GM04503 (cell line): ENCODE data around the gene CHST11.

ENCODE experiments used
- DNase-seq: peaks from one replicate; pipeline ENCODE4 v3.0.0-alpha.2; 2012; ENCODE audit warnings: low read depth

CHST11 gene

DNA sequence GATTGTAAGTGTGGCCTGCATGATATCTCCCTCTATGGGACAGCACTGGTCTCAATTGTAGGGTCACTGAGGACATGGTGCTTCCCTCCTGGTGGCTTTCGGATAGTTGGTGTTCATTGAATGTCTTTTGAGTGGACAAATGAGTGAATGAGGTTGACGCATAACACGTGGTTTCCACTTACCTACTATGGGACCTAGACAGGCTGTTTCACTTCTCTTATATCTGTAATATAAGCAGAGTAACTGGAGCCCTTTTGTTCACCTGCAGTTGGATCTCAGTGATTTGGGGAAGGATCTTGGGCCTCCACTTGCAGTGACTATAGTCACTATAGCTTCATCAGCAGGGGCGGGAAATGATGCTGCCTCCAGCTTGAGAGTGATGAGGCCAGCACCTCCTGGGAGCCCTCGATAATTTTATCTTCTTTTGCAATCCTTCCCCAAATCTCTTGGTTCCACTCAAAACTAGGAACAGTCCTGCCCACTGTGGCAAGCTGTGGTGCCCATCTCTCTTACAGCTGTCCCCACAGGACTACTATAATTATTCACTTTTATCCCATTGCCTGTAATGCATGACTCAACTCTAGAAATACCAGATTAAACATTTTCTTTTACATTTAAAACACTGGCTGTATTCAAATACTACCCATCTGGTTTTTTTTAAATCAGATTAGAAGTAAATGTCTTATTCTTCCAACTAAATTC is 242.9 kb downstream of the CHST11 start:
- DNase-seq: no peak

DNA sequence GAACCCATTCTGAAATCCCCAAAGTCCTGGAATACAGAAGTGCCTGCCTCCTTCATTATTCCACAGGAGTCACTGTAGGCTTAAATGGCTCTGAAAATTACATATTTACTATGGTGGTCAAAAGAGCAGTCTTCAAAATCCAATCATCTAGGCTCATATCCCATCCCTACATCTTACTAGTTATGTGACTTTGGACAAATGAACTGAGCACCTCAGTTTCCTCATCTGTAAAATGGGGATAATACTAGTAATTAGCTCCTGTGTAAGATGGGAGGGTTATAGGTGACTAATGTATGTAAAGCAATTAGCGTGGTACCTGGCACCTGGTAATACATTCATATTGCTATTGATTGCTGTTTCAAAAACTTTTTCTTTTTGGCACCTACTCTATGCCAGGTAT is 243.6 kb downstream of the CHST11 start:
- DNase-seq: no peak

DNA sequence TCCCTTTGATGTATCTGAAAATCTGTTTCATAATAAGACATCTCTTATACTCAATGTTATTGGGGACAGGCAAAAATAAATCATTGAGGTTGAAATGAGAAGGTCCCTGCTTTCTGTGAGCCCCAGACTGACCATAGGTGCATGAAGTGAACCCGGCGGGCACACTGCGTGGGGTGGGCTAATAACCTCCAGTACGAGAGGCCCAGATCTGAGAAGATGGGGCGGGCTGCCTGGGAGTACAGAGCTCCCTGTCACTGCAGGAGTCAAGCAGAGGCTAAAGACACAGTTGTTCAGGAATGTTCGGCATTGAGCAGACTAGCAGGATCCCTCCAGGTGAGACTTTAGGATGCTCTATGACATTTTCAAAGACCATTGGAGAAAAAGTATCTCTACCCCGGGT is 244.6 kb downstream of the CHST11 start:
- no peak for DNase-seq

DNA sequence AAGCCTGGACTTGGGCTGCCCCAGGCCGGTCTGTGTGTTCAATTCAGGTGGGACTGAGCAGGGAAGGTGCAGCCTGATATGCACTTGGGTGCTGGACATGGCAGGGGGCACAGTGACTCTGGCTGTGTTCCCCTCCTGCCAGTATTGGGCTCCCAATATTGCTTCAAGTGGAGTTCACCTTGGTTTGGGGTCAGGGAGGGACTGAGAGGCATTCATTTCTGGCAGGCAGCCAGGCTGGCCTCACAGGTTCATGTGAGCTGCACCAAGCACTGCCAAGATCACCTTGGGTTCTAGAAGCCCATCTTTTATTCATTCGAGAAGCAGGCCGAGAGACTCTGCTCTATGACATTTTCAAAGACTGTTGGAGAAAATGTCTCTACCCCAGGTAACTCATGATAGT is 245.0 kb downstream of the CHST11 start:
- DNase-seq: no peak

DNA sequence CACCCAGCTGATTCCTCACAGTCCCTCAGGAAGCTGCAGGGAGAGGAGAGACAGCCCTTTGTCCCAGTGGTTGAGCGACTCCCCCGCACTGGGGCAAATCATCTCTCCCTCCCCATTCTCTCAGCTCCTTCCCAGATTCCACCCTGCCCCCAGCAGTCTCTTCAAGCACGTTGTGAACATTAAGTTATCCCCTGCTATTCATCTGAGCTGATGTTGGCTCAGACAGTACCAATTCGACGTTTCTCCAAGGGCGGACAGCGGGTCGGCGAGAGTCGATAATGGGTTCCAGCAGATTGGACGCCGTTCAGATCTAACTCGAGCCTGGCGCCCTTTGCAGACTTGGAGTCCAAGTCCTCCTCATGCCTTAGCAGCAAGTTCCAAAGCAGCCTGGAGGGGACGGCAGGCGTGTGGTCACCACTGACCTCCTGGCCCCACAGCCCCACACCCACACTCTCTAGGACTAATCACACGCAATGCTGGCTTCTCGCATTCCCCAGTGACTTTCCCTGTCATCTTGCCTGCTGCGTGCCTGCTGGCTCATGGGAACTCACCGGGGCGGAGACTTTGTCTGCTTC is 245.9 kb downstream of the CHST11 start:
- peak; percentile 85 for DNase-seq

DNA sequence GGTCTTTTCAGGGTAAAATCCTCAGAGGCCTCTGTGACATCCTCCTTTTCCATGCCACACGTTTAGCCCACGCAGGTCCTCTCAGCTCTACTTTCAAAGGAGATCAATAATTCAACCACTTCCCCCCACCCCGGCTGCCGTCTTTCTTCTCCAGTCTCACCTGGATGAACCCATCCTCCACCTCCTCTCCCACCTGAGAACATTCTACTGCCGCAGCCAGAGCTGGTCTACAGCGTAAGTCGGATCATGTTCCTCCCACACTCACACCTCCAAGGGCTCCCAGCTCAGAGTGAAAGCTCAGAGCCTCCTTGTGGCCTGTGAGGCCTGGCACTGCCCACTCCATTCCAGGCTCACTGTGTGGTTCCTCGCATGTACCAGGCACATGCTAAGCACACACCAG is 246.6 kb downstream of the CHST11 start:
- no peak for DNase-seq

DNA sequence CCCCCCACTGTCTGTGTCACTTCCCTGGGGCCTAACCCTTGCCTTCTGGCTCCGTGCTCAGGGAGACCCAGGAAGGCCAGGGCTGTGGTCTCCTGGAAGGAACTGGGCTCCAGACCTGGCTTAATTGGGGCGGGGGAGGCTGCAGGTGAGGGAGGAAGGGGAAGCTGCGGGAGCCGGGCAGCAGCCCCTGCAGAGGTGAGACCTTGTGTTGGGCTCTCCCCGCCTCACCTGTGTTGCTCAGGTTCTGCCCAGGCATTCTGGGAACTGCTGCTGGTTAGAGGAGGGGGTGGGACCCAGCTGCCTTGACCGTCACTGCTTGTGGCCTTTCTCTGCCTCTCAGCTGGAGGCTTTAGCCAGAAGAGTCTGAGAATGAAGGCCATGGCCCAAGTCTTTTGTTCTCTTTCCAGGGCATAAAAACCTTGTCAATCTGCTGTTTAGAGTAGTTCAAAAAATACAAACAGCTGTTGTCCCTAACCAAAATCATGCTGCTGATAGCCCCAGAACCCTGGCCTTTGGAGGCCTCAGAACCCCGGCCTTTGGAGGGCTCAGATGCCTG is 247.6 kb downstream of the CHST11 start:
- DNase-seq: no peak

DNA sequence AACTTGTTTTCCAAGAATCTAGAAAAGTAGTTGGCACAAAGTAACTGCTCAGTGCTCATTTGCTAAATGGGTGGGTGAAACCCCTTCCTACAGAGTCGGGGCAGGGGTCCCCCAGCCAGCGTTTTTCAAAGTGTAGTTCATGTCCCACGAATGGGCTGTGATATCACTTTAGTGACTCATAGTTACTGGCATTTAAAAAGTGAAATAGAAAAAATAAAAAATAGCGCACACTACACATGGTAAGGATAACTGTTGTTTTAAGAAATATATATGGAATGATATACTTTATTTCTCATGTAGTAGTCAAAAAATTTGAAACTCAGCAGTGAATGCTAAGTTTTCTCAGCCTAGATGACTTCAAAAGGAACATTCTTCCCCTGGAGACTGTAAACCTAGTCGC is 250.4 kb downstream of the CHST11 start:
- no peak for DNase-seq

DNA sequence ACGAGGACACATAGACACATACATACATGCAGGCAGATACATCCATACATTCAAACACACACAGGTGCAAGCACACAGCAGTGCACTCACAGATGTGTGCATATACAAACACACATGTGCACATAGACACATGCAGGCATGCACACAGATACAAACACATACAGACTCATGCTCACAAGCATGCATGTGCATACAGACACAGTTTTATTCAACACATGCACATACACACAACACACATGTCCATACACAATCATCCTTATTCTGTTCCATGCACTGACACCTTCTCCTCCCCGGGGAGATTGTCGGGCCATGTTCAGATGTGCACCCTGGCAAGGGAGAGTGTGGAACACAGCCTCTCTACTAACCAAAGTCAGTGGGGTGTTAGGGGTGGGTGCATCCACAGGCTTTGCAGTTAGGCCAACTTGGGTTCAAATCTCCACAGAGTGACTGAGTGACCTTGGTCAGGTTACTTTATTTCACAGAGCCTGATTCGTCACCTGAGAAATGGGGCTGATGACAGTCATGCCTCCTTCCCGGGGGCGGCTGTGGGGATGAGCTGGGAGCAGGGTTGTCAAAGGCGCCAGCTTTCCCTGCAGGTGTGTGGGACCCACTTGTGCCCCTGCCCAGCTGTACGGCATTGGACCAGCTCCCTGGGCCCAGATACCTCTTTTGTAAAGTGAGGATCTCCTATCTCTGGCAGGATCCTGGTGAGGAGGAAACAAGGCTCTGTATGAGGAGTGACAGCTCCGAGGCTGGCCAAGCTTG is 251.2 kb downstream of the CHST11 start:
- no peak for DNase-seq

DNA sequence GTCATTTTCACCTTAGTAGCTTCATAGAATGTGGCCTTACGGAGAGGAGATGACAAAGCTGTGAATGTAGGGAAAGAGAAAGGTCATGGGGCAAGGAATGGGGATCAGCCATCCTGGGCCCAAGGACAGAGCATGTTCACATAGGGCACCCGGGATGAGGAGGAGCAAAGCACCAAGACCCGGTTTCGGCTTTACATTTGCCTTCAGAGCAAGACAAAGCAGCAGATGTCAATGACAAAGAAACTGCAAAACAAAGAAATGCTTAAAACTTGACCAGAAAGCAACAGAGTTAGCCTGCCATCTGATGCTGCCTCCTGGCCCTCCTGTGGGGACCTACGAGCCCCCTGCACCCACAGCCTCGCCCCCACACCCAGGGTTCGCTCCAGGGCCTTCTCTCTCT is 252.1 kb downstream of the CHST11 start:
- DNase-seq: no peak

DNA sequence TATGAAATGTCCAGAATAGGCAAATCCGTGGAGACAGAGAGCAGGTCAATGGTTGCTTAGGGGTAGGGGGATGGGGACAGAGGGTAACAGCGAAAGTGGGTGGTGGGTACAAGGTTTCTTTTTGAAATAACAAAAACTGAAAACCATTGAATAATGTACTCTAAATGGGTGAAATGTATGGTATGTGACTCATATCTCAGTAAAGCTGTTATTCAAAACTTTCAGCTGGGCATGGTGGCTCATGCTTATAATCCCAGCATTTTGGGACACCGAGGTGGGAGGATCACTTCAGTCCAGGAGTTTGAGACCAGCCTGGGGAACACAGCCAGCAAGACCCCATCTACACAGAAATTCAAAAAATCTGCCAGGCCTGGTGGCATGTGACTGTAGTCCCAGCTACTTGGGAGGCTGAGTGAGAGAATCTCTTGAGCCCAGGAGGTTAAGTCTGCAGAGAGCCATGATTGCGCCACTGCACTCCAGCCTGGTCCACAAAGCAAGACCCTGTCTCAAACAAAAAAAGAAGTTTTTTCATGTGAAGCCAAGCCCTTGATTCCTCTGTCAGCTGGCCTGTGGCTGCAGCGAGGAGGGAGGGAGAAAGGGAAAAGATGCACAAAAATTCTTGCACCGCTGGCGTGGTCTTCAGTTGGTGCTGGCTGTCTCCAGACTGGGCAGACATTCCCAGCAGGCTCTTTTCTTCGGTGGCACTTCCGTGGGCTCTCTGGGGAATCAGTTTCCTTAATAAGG is 253.1 kb downstream of the CHST11 start:
- no peak for DNase-seq

DNA sequence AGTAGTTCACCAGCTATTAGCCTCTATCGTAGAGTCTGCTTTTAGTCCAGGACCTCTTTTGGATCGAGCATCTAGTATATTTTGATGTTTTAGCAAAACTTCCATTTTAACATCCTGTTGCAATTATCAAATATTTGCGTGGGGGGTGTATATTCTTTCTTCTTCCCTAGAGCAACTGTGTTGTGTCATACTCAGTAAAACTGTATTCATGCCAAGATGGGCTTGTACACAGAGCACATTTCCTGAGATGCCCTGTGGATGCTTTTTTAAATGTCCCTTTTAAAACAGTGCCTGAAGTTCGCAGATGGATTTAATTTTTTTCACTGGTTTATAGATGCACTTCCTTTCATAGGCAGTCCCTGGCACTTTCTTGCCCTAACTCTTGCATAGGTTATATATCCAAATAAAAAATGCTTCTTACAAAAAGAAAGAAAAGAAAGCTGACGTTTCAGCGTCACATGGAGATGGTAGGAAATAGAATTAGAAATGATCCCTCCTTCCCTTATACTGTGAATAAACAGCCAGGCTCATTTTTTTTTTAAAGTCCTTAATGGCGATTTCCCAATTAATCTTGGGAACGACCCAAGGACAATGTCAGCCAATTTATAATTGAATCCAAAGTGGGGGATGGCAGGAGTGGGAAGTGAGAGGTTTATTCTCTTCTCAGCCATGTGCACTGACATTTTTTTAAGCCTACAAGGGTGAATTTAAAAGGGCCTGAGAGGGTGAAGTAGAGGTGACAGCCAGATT is 254.4 kb downstream of the CHST11 start:
- DNase-seq: peak; percentile 82

DNA sequence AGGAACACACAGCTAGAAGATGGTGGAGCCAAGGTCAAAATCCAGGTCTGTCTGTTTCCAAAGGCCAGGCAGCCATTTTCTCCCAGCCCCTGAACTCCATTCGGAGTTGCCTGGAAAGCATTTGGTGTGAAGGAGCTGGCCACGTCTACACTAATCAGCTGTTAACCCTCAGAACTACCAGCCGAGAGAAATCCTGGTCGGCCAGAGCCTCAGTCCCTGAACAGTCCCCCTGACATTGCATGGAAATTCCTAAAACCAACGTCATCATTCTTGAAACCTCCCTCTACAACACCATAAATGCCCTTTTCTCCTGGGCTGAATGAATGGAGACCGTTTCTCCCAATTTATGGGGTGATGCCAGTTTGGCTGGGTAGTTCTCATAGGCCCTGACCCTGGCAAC is 255.7 kb downstream of the CHST11 start:
- no peak for DNase-seq

DNA sequence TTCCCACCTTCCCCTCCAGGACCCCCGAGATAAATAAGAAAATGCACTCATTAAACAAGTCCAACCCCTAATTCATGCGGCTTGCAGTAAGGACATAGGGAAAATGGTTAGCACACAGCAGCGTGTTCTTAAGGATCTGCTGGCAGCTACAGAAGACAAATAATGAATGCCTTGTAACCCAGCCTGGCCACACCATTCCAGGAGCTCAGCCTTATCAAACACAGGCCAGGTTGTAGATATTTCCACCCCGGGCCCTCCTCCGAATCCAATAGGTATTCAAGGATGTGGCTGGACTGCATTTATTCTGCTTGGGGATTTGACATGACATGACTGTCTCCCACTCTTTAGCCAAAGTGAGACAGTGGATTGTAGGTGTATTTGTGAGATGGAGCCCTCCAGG is 256.2 kb downstream of the CHST11 start:
- no peak for DNase-seq

DNA sequence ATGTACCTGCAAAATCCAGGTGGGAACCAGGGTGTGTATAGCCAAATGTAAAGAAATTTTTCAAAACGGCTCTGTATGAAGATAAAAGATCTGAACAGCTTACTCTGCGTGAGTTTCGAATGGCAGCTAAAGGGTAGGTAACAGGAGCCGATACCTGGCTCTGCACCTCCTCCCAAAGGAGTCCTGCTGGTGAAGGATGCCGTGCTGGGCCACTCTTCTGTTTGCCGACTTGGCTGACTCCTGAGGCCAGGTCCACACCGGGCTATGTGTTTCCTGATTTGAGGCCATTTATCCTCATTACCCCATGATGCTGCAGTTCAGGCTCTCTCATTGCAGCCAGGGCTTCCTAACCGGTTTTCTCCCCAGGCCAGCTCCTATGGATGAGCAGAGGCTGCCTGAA is 256.7 kb downstream of the CHST11 start:
- no peak for DNase-seq

DNA sequence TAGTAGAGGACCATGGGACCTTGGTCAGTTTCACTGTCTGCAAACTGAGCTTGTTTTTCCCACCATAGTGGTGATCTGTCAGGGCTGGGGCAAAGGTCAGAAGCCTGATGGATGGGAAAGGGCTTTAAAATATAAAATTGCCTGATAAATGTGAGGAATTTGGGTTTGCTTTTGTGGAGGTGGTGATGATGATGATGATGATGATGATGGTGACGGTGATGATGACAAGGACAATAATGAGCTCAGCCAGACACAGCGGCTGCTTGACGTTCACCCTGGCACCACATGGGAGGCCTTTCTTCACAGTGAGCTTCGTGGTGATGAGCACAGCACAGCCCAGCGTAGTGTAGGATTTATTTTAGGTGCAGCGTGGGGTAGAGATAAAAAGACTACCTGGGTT is 257.6 kb downstream of the CHST11 start:
- DNase-seq: no peak

DNA sequence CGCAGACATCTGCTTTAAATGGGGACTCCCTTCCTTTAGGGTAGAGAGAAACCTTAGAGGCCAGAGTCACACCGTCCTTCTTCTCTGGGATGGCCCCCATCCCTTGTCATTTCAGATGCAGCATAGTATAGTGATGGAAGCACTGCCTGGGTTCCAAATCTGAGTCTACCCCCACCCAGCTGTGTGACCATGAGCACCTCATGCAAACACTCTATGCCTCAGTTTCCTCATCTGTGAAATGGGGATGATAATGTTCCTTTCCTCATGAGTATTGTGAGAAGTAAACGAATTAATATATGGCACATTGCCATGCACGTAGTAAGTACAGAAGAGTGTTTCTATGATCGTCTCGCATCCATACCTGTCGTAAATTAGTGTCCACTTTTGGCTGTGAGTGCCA is 259.4 kb downstream of the CHST11 start:
- no peak for DNase-seq

DNA sequence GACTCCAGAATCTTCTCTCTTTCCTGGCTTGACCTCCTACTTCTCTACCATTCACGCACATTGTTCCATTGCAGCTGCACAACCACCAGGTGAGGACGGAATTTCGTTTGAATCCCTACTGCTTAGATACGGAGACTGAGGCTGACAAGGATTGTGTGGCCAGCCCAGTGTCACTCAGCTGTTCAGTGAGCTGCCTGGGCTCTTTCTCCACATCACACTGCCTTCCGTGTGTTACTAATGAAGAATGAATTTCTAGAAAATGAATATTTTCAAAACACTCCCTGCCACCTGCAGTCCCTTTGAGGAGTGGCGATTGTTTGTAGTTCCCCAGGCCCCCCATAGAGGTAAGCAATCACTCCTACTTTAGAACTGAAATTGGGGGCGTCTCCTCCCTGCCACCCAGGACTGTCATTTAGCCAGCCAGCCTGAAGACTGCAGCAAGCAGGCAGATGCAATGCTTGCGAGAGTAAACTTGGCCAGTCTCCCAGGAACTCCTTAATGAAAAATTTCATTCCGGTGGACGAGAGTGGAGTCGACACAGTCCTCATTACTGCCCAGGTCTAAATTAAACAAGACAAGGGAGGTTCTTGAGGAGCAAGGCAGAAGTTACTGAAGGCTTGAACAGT is 261.7 kb downstream of the CHST11 start:
- no peak for DNase-seq

DNA sequence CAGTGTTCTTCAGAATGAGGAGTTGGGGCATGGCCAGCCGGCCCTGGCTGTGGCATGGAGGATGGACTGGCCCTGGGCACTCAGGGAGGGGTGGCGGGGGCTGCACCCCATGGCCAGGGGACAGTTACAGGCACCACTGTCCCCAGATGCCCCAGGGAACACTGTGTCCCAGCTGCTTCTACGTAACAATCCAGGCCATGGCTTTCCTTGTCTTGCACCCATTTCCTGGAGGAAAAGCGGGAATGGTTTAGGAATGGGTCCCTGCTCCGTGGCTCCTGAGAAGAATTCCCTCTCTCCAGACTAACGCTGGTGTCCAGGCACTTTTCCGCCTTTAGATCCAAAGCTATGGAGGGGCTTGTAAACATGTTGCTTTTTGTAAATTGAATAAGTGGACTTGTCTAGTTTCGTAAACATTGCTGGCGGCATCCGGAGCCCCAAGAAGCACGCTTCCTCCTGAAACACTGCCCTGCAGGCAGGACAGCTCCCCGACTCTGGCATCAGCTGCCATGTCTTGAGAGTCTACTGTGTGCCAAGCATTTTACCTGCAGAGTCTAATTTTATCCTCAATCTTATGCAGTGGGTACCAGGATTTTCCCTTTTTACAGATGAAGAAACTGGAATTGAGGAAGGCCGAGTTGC is 263.1 kb downstream of the CHST11 start:
- DNase-seq: no peak

DNA sequence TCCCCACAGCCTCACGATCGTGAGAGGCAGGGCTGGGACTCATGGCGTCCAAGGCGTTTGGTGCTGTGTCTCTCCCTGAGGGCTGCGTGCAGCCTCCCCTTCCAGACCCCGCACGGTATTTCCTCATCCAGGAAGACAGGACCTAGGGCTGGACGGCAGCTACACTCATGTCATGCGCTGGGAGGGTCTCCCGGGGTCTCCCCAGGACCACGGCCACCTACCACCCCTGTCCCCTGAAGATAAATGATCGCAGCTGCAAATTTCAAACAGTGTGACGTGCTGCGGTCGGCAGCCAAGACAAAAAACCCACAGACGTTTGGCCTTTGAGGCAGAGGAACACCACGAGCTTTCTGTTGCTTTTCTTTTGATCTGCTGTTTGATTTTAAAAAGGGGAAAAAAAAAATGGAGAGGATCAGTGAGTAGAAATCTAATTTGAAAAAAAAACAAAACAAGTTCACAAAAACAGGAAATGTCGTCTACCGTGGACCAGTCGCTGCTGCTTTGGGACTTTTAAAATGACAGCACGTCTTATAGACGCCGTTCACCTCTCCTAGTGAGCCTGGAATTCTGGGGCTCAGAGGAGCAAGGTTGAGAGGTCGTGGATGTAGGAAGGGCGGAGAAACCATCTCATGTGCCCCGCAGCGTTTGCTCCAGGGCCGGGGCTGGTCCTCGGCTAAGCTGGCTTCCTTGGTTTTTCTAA is 263.7 kb downstream of the CHST11 start:
- no peak for DNase-seq
